ENCODE measurements around the gene ZNF518B. TPM values are rescaled to one million over a fixed set of nuclear protein-coding genes. Genes with fewer than 3 reads are reported as not detected.

Gene ZNF518B
- total RNA-seq, 1 experiment from 2014 or later, result 38.7 TPM

DNA sequence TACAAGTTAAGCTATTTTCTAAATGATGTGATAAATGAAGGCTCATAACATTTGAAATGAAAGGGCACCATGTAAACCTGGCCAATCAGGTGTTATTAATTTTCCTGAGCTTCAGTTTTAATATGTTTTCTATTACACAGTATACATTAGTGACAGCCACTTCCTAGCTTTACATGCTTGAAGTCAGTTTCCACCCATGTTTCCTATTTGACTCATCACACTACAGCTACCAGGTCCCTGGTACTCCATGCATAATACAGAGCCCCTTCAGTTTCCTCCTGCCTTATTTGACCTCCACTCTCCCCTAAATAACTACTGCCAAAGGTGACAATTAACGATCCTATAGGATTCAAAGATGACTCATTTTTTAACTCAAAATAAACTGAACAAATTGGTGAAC, 18.3 kb downstream of the ZNF518B start:
- Histone ChIP-seq H3K4me3 (replicated peaks in 1 of 2; ENCODE audit: low read depth in 1 of 2, low read length in 2 of 2) (no peak overlapping the region), H3K36me3 (ENCODE audit: control insufficient read depth in 1 of 2, insufficient read depth in 2 of 2, low read length in 2 of 2) (peaks cover 0 to under 1% of the 10 kb centered on the region in 2 experiments; a peak in 1 of 4 replicates), H2AFZ (ENCODE audit: low read depth, low read length, poor library complexity, severe bottlenecking) (no peak overlapping the region), H3K79me2 (ENCODE audit: insufficient read depth, low read length) (no peaks in the 10 kb centered on the region), H3K9ac (ENCODE audit: low read length) (no peak overlapping the region), H3K4me2 (ENCODE audit: low read length) (no peak overlapping the region), H3K27me3 (ENCODE audit: insufficient read depth, low read length) (no peaks in the 10 kb centered on the region), H4K20me1 (ENCODE audit: insufficient read depth) (no peaks in the 10 kb centered on the region), H3K9me2 (ENCODE audit: insufficient read depth) (no peaks in the 10 kb centered on the region), H3K4me1 (ENCODE audit: control insufficient read depth in 1 of 2, insufficient read depth in 2 of 2, low read length in 2 of 2) (no peaks in the 10 kb centered on the region), H3K27ac (ENCODE audit: low read depth, low read length) (no peak overlapping the region), H3K9me3 (ENCODE audit: control insufficient read depth in 1 of 2, insufficient read depth in 1 of 2, low read depth in 1 of 2, low read length in 2 of 2) (no peaks in the 10 kb centered on the region)
- intact Hi-C loops (cut with micrococcal nuclease), result no loop called here
- ATAC-seq (no peak), DNase-seq (ENCODE audit: low read depth, low spot score) (no peak)
- TF ChIP-seq POLR2AphosphoS5 (IDR thresholded peaks at IDR 0.05; ENCODE audit: low read depth, low read length) (no peak), ZFX (IDR thresholded peaks at IDR 0.05) (no peak), ZBTB33 (IDR thresholded peaks at IDR 0.05; ENCODE audit: extremely low read depth, insufficient replicate concordance, low read length) (no peak), EZH2 (IDR thresholded peaks at IDR 0.05) (no peak), RAD21 (IDR thresholded peaks at IDR 0.05; ENCODE audit: low read depth) (no peak), ZNF274 (IDR thresholded peaks at IDR 0.05; ENCODE audit: low read depth, low read length) (no peak), ELF1 (IDR thresholded peaks at IDR 0.05; ENCODE audit: borderline replicate concordance, low read depth) (no peak), SIN3A (IDR thresholded peaks at IDR 0.05; ENCODE audit: low read depth) (no peak), SRF (IDR thresholded peaks at IDR 0.05; ENCODE audit: low read depth) (no peak), CEBPB (IDR thresholded peaks at IDR 0.05; ENCODE audit: low read depth) (no peak), EGR1 (IDR thresholded peaks at IDR 0.05; ENCODE audit: low read depth) (no peak), FOSL1 (IDR thresholded peaks at IDR 0.05; ENCODE audit: low read depth) (no peak), YY1 (IDR thresholded peaks at IDR 0.05; ENCODE audit: extremely low read depth, insufficient replicate concordance, low read depth, low read length) (no peak), TCF7L2 (IDR thresholded peaks at IDR 0.05; ENCODE audit: borderline replicate concordance, extremely low read depth, insufficient read depth, insufficient read length) (no peak), SP1 (IDR thresholded peaks at IDR 0.05; ENCODE audit: low read depth) (no peak)
- TF ChIP-seq, protein P1, sequence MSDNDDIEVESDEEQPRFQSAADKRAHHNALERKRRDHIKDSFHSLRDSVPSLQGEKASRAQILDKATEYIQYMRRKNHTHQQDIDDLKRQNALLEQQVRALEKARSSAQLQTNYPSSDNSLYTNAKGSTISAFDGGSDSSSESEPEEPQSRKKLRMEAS (IDR thresholded peaks at IDR 0.05), result no peak
- TF ChIP-seq, protein P2, sequence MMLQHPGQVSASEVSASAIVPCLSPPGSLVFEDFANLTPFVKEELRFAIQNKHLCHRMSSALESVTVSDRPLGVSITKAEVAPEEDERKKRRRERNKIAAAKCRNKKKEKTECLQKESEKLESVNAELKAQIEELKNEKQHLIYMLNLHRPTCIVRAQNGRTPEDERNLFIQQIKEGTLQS (IDR thresholded peaks at IDR 0.05), result no peak
- TF ChIP-seq, protein P3, sequence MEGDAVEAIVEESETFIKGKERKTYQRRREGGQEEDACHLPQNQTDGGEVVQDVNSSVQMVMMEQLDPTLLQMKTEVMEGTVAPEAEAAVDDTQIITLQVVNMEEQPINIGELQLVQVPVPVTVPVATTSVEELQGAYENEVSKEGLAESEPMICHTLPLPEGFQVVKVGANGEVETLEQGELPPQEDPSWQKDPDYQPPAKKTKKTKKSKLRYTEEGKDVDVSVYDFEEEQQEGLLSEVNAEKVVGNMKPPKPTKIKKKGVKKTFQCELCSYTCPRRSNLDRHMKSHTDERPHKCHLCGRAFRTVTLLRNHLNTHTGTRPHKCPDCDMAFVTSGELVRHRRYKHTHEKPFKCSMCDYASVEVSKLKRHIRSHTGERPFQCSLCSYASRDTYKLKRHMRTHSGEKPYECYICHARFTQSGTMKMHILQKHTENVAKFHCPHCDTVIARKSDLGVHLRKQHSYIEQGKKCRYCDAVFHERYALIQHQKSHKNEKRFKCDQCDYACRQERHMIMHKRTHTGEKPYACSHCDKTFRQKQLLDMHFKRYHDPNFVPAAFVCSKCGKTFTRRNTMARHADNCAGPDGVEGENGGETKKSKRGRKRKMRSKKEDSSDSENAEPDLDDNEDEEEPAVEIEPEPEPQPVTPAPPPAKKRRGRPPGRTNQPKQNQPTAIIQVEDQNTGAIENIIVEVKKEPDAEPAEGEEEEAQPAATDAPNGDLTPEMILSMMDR (IDR thresholded peaks at IDR 0.05 in 2 of 3, conservative IDR thresholded peaks at IDR 0.05 in 1 of 3; ENCODE audit: borderline replicate concordance in 1 of 3, insufficient read depth in 1 of 3, low read depth in 2 of 3, low read length in 2 of 3), result no peak
- CTCF ChIA-PET, result no interaction called here
- RAD21 ChIA-PET (ENCODE audit: low non-redundant PET in 1 of 2, low total read pairs in 2 of 2, uncharacterized antibody in 2 of 2, unreplicated experiment in 2 of 2), result no interaction called here
- POLR2A ChIA-PET, result no interaction called here
- no TSS peak for BruUV-seq (replicated peaks)
